ENCODE measurements around the gene CACNB2. TPM values are rescaled to one million over a fixed set of nuclear protein-coding genes. Genes with fewer than 3 reads are reported as not detected.

Gene CACNB2
- total and polyA plus RNA-seq, 2 experiments from 2014 or later = 101 to 172 TPM

- TF ChIP-seq, protein P1, sequence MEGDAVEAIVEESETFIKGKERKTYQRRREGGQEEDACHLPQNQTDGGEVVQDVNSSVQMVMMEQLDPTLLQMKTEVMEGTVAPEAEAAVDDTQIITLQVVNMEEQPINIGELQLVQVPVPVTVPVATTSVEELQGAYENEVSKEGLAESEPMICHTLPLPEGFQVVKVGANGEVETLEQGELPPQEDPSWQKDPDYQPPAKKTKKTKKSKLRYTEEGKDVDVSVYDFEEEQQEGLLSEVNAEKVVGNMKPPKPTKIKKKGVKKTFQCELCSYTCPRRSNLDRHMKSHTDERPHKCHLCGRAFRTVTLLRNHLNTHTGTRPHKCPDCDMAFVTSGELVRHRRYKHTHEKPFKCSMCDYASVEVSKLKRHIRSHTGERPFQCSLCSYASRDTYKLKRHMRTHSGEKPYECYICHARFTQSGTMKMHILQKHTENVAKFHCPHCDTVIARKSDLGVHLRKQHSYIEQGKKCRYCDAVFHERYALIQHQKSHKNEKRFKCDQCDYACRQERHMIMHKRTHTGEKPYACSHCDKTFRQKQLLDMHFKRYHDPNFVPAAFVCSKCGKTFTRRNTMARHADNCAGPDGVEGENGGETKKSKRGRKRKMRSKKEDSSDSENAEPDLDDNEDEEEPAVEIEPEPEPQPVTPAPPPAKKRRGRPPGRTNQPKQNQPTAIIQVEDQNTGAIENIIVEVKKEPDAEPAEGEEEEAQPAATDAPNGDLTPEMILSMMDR (IDR thresholded peaks at IDR 0.05; ENCODE audit: low read depth, low read length) = no peak
- Histone ChIP-seq H3K4me3 (no peak overlapping the region), H3K27me3 (no peaks in the 10 kb centered on the region), H3K36me3 (no peaks in the 10 kb centered on the region), H3K27ac (peak overlapping the region; percentile 33), H3K4me1 (ENCODE audit: low read depth) (peaks cover 24% of the 10 kb centered on the region), H3K9me3 (ENCODE audit: low read depth) (no peaks in the 10 kb centered on the region)
- no peak for DNase-seq (ENCODE audit: low read depth in 1 of 2, low spot score in 1 of 2)
Observed at GRCh38 chr10:18194634-18195033, 54.4 kb downstream of the CACNB2 start.

- H3K36me3 ChIP-seq = no peaks in the 10 kb centered on the region
- TF ChIP-seq, protein P1 (IDR thresholded peaks at IDR 0.05; ENCODE audit: low read depth, low read length) = no peak
- H3K27ac ChIP-seq = no peak overlapping the region
- no peaks in the 10 kb centered on the region for H3K27me3 ChIP-seq
- H3K9me3 ChIP-seq (ENCODE audit: low read depth) = no peaks in the 10 kb centered on the region
- H3K4me3 ChIP-seq = no peak overlapping the region
- H3K4me1 ChIP-seq (ENCODE audit: low read depth) = peaks cover 18% of the 10 kb centered on the region
- DNase-seq (ENCODE audit: low read depth in 1 of 2, low spot score in 1 of 2) = peak in 1 of 2 donors; percentile 17
Observed at GRCh38 chr10:18195060-18195799, 55.0 kb downstream of the CACNB2 start.

- Histone ChIP-seq H3K9me3 (ENCODE audit: low read depth) (no peaks in the 10 kb centered on the region), H3K4me1 (ENCODE audit: low read depth) (peaks cover 9% of the 10 kb centered on the region), H3K4me3 (no peak overlapping the region), H3K36me3 (no peaks in the 10 kb centered on the region), H3K27me3 (no peaks in the 10 kb centered on the region), H3K27ac (peak overlapping the region; percentile 82)
- TF ChIP-seq, protein P1 (IDR thresholded peaks at IDR 0.05; ENCODE audit: low read depth, low read length) = no peak
- no peak for DNase-seq (ENCODE audit: low read depth in 1 of 2, low spot score in 1 of 2)
Observed at GRCh38 chr10:18196806-18197550, 56.8 kb downstream of the CACNB2 start.

DNA sequence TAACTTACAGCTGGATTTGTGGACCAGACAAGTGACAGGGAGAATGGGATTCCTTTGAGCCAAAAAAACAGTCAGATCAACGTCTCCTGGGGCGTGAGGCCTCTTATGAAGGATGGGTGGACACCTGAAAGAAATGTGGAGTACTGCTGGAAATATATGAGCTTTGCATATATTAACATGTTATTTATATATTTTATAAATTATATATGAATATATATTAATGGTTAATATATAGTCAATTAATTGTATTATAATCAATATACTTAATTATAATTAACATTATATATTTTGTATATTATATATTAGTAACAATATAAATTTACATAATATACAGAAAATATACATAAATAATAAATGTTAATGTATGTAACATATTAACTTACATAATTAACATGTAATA lies 57.5 kb downstream of the CACNB2 start:
- Histone ChIP-seq H3K27ac (peak overlapping the region; percentile 82), H3K4me1 (ENCODE audit: low read depth) (peaks cover 16% of the 10 kb centered on the region), H3K4me3 (no peak overlapping the region)

GRCh38 chr10:18201877-18202276 lies 61.7 kb downstream of the CACNB2 start:
- H3K27ac ChIP-seq = peak overlapping the region; percentile 31
- DNase-seq (ENCODE audit: low read depth in 1 of 2, low spot score in 1 of 2) = no peak
- peaks cover 26% of the 10 kb centered on the region for H3K4me1 ChIP-seq (ENCODE audit: low read depth)
- no peaks in the 10 kb centered on the region for H3K27me3 ChIP-seq
- no peaks in the 10 kb centered on the region for H3K36me3 ChIP-seq
- no peaks in the 10 kb centered on the region for H3K9me3 ChIP-seq (ENCODE audit: low read depth)
- TF ChIP-seq, protein P1 (IDR thresholded peaks at IDR 0.05; ENCODE audit: low read depth, low read length) = no peak
- no peak overlapping the region for H3K4me3 ChIP-seq

More for the DNA sequence above, 57.5 kb downstream of the CACNB2 start:
- Histone ChIP-seq H3K27me3 (no peaks in the 10 kb centered on the region), H3K36me3 (no peaks in the 10 kb centered on the region), H3K9me3 (ENCODE audit: low read depth) (no peaks in the 10 kb centered on the region)
- DNase-seq (ENCODE audit: low read depth in 1 of 2, low spot score in 1 of 2) = no peak
- TF ChIP-seq, protein P1 (IDR thresholded peaks at IDR 0.05; ENCODE audit: low read depth, low read length) = no peak

Measured in cardiac muscle cell (in vitro differentiated cells and primary cell).